Activated CD4-positive, alpha-beta T cell treated with anti-CD3 and anti-CD28 coated beads, Interleukin-2, Interleukin-4, amounts not matched to agents 100 ng/mL and 50 ng/mL, durations not matched to agents 16 hours and 8 hours (primary cell): Measurements from ENCODE around the gene KCNQ4.

Source experiments
- DNase-seq: peaks from one replicate; pipeline ENCODE4 v3.0.0-alpha.2; 2020; ENCODE audit warnings: low spot score

KCNQ4 gene

DNA sequence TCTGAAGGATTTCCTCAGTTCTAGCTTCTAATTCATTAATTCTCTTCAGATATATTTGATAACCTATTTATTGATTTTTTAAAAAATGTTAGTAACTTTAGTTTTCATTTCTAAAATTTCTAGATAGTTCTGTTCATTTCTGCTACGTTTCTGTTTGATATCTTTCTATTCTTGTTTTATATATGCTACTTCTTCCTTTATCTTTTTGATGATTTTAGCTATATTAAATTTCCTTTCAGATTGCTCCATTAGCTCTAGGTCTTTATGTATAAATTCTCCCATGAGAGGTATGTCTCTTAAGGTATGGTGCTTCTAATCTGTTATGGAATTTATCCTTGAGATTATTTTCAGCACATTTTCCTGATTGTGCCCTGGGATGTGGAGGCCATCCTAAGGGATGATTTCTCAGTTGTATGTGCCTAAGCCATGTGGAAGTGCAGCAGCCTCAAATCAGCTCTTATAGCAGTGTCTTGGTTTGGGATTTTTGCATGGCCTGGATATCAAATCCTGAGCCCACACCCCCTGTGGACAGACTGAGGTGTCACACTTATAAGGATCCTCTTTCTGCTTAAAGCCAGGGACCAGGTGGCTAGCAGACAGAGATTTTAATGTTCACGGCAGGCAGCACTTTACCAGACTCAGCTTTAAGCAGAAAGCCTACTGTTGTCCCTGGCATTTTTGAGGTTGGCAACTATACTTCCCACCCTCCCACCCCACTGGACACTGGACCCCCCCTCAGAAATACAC is 6.2 kb upstream of the KCNQ4 start:
- DNase-seq = no peak

DNA sequence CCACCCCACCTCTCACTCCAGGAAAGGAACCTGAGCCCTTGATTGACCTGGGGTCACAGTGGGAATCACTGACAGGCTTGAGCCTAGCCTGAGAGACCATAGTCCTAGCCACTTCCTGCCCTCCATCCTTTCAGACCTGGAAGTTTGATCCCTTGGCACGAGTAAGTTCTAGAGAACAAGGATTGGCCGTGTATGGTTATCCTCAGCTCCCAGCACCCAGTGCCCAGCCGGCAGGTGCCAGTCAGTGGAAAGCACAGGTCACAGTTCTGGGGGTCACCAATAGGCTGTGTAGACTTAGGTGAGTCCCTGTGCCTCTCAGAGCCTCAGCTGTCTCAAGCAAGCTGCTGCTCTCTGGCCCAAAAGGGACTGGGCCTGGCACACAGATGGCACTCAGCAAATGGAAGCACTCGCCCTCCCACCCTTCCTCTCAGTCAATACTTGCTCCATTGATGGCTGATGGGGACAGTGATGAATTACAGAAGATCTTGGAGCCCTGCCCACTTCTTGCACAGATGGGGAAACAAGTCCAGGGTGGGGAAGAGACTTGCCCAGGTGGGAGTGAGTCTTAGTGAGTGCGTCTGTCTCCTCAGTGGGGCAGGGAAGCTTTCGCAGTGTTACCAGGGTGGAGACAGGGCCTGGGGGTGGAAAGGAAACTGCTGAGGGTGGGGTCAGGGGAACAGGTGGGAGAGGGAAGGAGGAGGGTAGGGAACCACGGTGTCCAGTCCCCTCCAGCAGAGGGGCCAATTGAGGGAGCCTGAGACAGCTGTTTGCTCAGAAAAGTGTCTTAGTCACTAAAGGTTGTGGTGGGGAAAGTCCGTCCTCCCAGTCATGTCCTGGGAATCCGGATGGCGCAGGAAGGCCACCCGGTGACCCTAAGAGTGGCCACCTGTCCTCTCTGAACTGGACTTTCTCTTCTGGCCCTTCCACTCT is 2.6 kb upstream of the KCNQ4 start:
- DNase-seq = no peak

- no peak for DNase-seq
Measured at GRCh38 chr1:40781608-40781971, 2.0 kb upstream of the KCNQ4 start.

DNA sequence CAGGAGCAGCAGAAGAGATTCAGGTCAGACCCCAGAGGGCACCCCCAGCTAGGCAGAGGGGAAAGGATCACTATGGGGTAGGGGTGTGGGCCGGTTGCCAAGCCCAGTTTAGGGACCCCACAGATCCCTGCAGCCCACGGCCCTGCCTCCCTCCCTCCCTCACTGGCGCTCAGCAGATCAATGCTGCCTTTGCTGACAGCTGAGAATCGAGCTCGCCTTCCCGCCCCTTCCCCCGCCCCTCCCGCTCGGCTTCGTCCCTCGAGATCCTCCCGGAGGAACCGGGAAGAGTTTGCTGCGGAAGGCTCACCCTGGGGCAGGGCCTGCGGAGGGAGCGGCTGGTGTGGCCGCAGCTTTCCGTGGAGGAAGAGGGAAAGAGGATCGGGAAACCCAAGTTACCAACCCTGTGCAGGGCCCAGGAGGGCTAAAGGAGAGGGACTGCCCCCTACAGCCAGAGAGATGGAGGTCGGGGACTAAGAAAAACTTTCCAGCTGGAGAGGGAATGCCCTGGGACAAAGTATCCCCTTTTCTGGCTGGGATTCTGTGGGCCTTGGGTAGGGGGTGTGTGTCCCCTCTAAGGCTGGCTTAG is 1.1 kb upstream of the KCNQ4 start:
- DNase-seq = no peak

- no peak for DNase-seq
Measured at GRCh38 chr1:40784141-40784770, 669 bp downstream of the KCNQ4 start.

GRCh38 chr1:40784771-40785151 is 1.2 kb downstream of the KCNQ4 start:
- no peak for DNase-seq

- DNase-seq = no peak
Measured at GRCh38 chr1:40785446-40785845, 1.9 kb downstream of the KCNQ4 start.

GRCh38 chr1:40786171-40786994 is 2.8 kb downstream of the KCNQ4 start:
- DNase-seq = no peak

- DNase-seq = no peak
Measured at GRCh38 chr1:40786995-40787705, 3.6 kb downstream of the KCNQ4 start.

- DNase-seq = no peak
Measured at GRCh38 chr1:40787737-40788560, 4.4 kb downstream of the KCNQ4 start.

- DNase-seq = no peak
Measured at GRCh38 chr1:40788561-40789341, 5.2 kb downstream of the KCNQ4 start.

GRCh38 chr1:40789342-40789598 is 5.7 kb downstream of the KCNQ4 start:
- DNase-seq = no peak

DNA sequence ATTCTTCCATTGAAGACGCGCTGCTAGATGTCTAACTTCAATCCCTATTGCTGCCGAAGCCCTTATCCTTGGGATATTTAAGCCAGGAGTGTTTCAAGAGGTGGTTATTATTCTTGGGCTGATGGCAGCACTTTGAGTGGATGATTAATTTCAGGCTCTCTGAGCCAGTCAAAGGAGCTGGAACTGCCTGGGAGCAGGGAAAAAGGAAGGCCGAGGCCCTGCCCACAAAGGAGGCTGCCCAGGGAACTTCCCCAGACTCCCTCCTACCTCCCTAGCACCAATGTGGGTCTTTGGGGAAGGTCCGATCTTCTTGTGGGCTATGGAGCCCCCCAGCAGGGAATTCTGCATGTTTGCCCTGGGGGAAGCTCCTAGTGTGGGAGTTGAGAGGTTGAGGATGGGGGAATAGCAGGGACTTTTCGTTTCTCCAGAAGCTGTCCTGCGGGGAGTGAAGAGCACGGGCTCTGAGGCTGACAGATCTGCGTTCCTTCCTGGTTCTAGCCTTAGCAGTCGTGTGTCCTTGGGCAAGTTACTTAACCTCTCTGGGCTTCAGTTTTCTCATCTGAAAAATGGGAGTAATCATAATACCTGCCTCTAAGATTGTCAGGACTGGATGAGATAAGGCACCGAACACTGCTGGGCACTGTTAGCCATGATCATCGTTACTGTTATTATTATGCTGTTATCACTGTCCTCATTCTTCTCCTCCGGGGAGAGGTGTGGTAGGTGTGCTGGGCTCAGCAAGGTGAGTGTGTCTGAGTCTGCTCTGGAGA is 6.3 kb downstream of the KCNQ4 start:
- no peak for DNase-seq

DNA sequence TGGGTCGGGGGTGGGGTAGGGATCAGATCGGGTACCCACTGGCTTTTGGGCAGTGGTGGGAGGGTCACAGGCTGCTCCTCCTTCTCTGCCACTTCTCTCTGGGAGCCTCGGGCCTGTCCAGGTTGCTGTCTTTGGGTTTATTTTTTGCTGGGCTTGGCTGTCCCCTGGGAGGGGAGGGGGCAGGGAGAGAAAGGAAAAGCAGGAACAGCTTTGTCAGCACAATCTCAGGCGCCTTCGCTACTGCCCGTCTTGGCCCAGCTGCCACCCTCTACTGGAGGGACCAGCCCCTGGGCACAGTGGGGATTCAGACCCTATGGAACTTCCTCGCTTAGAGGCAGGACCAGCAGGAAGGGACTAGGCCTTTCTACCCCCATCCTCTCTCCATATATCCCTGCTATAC is 8.4 kb downstream of the KCNQ4 start:
- DNase-seq = no peak

DNA sequence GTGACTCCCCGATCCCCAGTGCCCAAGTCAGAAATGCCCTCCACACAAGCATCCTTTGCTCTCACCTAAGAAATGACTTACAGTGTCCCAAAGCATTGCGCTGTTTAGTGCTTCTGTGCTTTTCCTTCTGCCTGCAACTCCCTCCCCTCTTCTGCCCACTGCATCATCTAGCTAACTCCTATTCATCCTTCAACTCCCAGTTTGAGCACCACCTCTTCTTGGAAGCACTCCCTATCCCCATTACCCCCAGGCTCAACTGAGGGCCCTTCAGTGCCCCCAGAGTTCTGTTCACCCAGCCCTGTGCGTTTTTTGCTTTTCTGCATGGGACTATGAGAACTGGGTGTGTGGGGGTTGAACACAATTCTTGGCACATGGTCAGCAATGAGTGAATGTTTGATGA is 10.0 kb downstream of the KCNQ4 start:
- DNase-seq = no peak

DNA sequence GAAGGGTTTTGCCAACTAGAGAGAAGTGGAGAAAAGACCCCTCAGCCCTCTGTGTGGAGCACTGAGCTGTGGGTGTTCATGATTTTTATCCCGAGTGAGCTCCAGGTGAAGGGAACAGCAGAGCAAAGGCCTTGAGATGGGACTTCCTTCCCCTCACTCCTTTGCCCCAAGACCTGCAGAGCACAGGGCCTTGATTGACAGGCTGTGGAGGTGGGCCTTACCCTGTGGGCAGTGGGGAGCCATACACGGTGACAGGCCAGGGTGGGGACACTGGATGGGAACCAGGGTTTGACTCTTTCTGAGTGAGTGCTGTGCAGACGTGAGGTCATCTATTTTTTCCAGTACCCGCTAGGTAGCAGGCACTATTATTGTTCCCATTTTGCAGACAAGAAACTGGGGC is 10.5 kb downstream of the KCNQ4 start:
- DNase-seq = no peak

- no peak for DNase-seq
Measured at GRCh38 chr1:40794974-40795715, 11.6 kb downstream of the KCNQ4 start.
